Mesendoderm (in vitro differentiated cells): ENCODE results near the gene JPT1.
A peak's percentile ranks its signal among the peaks of the same experiment; 100 is the strongest.
"Not testable (repeated sequence)": the region's sequence is repeated elsewhere in the genome, so short reads cannot be mapped to it uniquely, and the experiment has no call there.

ENCODE experiments used
- DNase-seq: peaks from one replicate; pipeline ENCODE4 v3.0.0; 2013
- H2AK5ac ChIP-seq: 2 replicates; pipeline ENCODE4 v1.6.1; 2013; ENCODE audit warnings: low read length, inconsistent platforms
- H2BK120ac ChIP-seq: 2 replicates; pipeline ENCODE4 v1.6.1; 2013; ENCODE audit warnings: low read depth, mild to moderate bottlenecking, low read length, moderate library complexity, mixed read lengths
- H2BK15ac ChIP-seq: replicated peaks from 2 replicates; pipeline ENCODE4 v1.6.1; 2013; ENCODE audit warnings: low read depth, mild to moderate bottlenecking, moderate library complexity
- H2BK5ac ChIP-seq: 2 replicates; pipeline ENCODE4 v1.6.1; 2013; ENCODE audit warnings: low read length, inconsistent platforms
- H3K18ac ChIP-seq: 2 replicates; pipeline ENCODE4 v1.6.1; 2013; ENCODE audit warnings: mild to moderate bottlenecking, low read length, mixed read lengths
- H3K23ac ChIP-seq: one replicate; pipeline ENCODE4 v1.6.1; 2013; ENCODE audit warnings: low read length
- H3K27ac ChIP-seq: 2 replicates; pipeline ENCODE4 v1.5.1; 2013; ENCODE audit warnings: low read depth, mild to moderate bottlenecking, inconsistent platforms, low read length, moderate library complexity
- H3K27me3 ChIP-seq: 2 replicates; pipeline ENCODE4 v1.6.1; 2013; ENCODE audit warnings: low read length, control low read depth, mild to moderate bottlenecking, inconsistent platforms; ENCODE audit not compliant: insufficient read depth, poor library complexity
- H3K36me3 ChIP-seq: 2 replicates; pipeline ENCODE4 v1.6.1; 2013; ENCODE audit warnings: low read length, inconsistent platforms; ENCODE audit not compliant: control insufficient read depth, insufficient read depth
- H3K4ac ChIP-seq: one replicate; pipeline ENCODE4 v1.6.1; 2013; ENCODE audit warnings: low read depth, mild to moderate bottlenecking, low read length, moderate library complexity
- H3K4me1 ChIP-seq: 2 replicates; pipeline ENCODE4 v1.6.1; 2013; ENCODE audit warnings: low read depth, low read length, inconsistent platforms; ENCODE audit not compliant: control insufficient read depth
- H3K4me2 ChIP-seq: 2 replicates; pipeline ENCODE4 v1.6.1; 2013; ENCODE audit warnings: low read length
- H3K4me3 ChIP-seq: 2 replicates; pipeline ENCODE4 v1.5.1; 2013; ENCODE audit warnings: mild to moderate bottlenecking, low read length
- H3K56ac ChIP-seq: one replicate; pipeline ENCODE4 v1.6.1; 2013; ENCODE audit warnings: low read length
- H3K79me1 ChIP-seq: 2 replicates; pipeline ENCODE4 v1.6.1; 2013; ENCODE audit warnings: low read length, inconsistent platforms
- H3K79me2 ChIP-seq: 2 replicates; pipeline ENCODE4 v1.6.1; 2013; ENCODE audit warnings: mild to moderate bottlenecking, low read length; ENCODE audit not compliant: control insufficient read depth, insufficient read depth
- H3K9ac ChIP-seq: 2 replicates; pipeline ENCODE4 v1.6.1; 2013; ENCODE audit warnings: low read length, inconsistent platforms
- H4K5ac ChIP-seq: one replicate; pipeline ENCODE4 v1.6.1; 2013; ENCODE audit warnings: low read length
- H4K8ac ChIP-seq: one replicate; pipeline ENCODE4 v1.6.1; 2013; ENCODE audit warnings: low read depth, mild to moderate bottlenecking, control low read depth, low read length, moderate library complexity
- WGBS: extraction: QIAGEN DNeasy Blood & Tissue Kit; methylation state at CpG from one replicate; pipeline ENCODE4 v1.1.7; 2013; ENCODE audit warnings: low lambda C conversion rate, missing lambda C conversion rate; ENCODE audit not compliant: insufficient coverage; ENCODE audit errors: extremely low coverage; 5-methylcytosine and 5-hydroxymethylcytosine counted together

Gene JPT1

DNA sequence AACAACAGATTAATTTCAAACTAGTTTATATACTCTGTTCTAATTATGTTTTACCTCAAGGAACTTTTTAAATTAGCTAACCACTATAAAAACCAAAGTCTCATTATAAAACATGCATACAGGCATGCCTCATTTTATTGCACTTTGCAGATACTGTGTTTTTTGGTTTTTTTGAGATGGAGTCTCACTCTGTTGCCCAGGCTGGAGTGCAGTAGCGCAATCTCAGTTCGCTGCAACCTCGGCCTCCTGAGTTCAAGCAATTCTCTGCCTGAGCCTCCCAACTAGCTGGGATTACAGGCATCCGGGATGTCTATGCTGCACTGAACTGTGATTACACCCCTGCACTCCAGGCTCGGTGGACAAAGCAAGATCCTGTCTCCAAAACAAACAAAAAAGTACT is 8.8 kb upstream of the JPT1 start:
- Histone ChIP-seq H4K5ac (no peak overlapping the region), H3K4me1 (no peaks in the 10 kb centered on the region), H3K27ac (no peak overlapping the region), H3K56ac (no peak overlapping the region), H2BK120ac (no peak overlapping the region), H2BK15ac (no peak overlapping the region), H3K79me2 (no peaks in the 10 kb centered on the region), H4K8ac (no peak overlapping the region), H3K9ac (no peak overlapping the region), H3K23ac (no peak overlapping the region), H2BK5ac (no peak overlapping the region), H3K4me3 (no peak overlapping the region), H3K4ac (no peak overlapping the region), H3K36me3 (peaks cover 2% of the 10 kb centered on the region), H2AK5ac (no peak overlapping the region), H3K79me1 (no peaks in the 10 kb centered on the region), H3K27me3 (no peaks in the 10 kb centered on the region), H3K4me2 (no peak overlapping the region), H3K18ac (no peak overlapping the region)
- DNase-seq, result no peak
- WGBS, result no CpG with 5 or more reads among the region's 5 CpGs

DNA sequence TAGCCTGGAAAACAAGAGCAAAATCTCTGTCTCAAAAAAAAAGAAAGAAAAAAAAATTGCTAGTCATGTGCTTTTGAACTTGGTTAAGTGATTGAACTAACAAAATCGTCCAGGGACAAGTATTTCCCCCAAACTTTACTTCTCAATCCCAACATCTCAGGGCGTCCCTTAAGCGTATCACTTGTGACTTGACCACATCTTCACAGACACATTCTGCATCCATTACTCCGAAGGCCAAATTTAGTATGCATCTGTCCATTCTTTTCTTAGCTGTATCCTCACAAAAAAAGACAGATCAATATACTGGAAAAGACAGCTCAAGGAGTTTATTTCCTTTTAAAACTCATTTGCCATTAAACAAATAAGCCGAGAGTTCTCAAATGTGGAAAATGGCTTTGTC is 5.9 kb upstream of the JPT1 start:
- Histone ChIP-seq H4K8ac (no peak overlapping the region), H2AK5ac (no peak overlapping the region), H3K23ac (no peak overlapping the region), H3K79me1 (no peaks in the 10 kb centered on the region), H3K4me1 (peaks cover under 1% of the 10 kb centered on the region), H3K9ac (no peak overlapping the region), H2BK120ac (no peak overlapping the region), H3K27me3 (no peaks in the 10 kb centered on the region), H3K4ac (no peak overlapping the region), H4K5ac (no peak overlapping the region), H3K18ac (no peak overlapping the region), H3K79me2 (no peaks in the 10 kb centered on the region), H2BK15ac (no peak overlapping the region), H3K56ac (no peak overlapping the region), H3K4me3 (no peak overlapping the region), H3K4me2 (no peak overlapping the region), H3K27ac (no peak overlapping the region), H2BK5ac (no peak overlapping the region), H3K36me3 (no peaks in the 10 kb centered on the region)
- WGBS, result no CpG with 5 or more reads among the region's 5 CpGs
- DNase-seq, result no peak

DNA sequence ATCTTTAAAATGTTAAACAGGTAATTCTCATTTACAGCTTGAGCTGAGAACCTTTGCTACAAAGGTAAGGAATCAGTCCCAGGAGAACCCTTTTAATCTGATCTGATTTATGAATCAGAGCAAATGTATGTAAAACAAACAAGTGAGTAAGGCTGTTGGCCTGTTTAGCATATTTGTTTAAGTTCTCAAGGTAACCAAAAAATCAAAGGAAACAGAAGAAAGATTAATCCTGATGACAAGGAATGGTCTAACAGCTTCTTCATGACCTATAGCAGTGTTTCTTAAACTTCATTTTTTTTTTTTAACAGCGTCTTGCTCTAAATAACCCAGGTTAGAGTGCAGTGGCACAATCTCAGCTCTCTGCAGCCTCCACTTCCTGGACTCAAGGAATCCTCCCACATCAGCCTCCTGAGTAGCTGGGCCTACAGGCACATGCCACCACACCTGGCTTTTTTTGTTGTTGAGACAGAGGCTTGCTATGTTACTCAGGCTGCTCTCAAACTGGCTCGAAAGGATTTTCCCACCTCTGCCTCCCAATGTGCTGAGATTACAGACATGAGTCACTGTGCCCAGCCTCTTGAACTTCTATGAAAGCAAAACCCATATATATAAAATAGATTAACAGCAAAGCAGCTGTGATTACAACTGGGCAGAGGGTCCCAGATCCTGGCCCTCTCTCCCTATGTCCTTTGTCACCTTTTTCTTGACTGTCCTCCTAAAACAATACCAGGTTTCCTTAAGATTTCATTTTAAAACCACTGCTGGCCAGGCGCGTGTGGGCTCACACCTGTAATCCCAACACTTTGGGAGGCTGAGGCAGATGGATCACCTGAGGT is 5.1 kb upstream of the JPT1 start:
- Histone ChIP-seq H3K9ac (no peak overlapping the region), H3K18ac (no peak overlapping the region), H3K27ac (no peak overlapping the region), H3K79me1 (no peaks in the 10 kb centered on the region), H3K79me2 (no peaks in the 10 kb centered on the region), H3K4me2 (no peak overlapping the region), H3K23ac (no peak overlapping the region), H4K5ac (no peak overlapping the region), H2BK15ac (no peak overlapping the region), H3K4me3 (no peak overlapping the region), H3K36me3 (no peaks in the 10 kb centered on the region), H2BK5ac (no peak overlapping the region), H3K27me3 (no peaks in the 10 kb centered on the region), H3K4me1 (peaks cover 2% of the 10 kb centered on the region), H4K8ac (no peak overlapping the region), H3K56ac (no peak overlapping the region), H2BK120ac (no peak overlapping the region), H2AK5ac (no peak overlapping the region), H3K4ac (no peak overlapping the region)
- peak; percentile 68 for DNase-seq
- WGBS, result no CpG with 5 or more reads among the region's 4 CpGs

DNA sequence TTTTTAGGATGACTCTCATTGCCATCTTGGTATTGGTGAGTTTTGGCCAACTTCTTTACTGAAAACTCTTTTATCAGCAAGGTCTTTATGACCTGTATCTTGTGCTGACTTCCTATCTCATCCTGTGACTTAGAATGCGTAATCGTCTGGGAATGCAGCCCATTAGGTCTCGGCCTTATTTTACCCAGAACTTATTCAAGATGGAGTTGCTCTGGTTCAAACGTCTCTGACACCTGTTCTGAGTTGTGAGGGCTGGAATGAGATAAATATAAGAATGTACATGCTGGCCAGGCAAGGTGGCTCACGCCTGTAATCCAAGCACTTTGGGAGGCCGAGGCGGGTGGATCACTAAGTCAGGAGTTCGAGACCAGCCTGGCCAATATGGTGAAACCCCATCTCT is 4.2 kb upstream of the JPT1 start:
- not testable (repeated sequence) for H3K4me1 ChIP-seq, H3K27ac ChIP-seq, H3K23ac ChIP-seq, H2BK5ac ChIP-seq, H3K4ac ChIP-seq, H3K4me3 ChIP-seq, H3K79me1 ChIP-seq, H3K27me3 ChIP-seq, H3K36me3 ChIP-seq, H3K4me2 ChIP-seq, H2AK5ac ChIP-seq, H4K8ac ChIP-seq, H2BK120ac ChIP-seq, H2BK15ac ChIP-seq, H3K9ac ChIP-seq, H3K18ac ChIP-seq, H4K5ac ChIP-seq, H3K56ac ChIP-seq, H3K79me2 ChIP-seq
- WGBS, result no CpG with 5 or more reads among the region's 8 CpGs
- peak; percentile 56 for DNase-seq

DNA sequence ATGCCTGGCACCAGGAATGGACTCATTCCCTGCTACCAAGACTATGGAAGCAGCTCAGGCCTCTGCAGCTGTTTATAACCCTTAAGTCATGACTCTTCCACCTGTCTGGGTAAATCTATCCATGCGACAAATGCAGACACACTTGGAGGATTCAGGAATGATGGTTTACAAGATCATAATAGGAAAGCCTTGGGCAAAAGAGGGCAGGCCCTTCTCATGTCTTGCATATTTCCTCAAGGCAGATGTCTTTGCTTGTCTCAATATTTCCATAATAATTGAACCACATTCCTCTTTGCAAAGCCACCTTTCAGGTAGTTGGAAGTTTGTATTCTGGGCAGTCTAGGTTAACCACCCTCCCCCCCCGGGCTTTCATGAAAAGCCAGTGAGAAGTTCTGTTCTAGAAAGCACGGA is 884 bp upstream of the JPT1 start:
- H3K27me3 ChIP-seq, result no peaks in the 10 kb centered on the region
- H2BK120ac ChIP-seq, result peak overlapping the region; percentile 62
- no peak overlapping the region for H3K18ac ChIP-seq
- peak overlapping the region; percentile 1 for H3K56ac ChIP-seq
- DNase-seq, result peak; percentile 28
- peak overlapping the region; percentile 65 for H4K8ac ChIP-seq
- H3K36me3 ChIP-seq, result no peaks in the 10 kb centered on the region
- H3K4ac ChIP-seq, result no peak overlapping the region
- no peak overlapping the region for H4K5ac ChIP-seq
- peaks cover 39% of the 10 kb centered on the region for H3K79me2 ChIP-seq
- H2BK15ac ChIP-seq, result no peak overlapping the region
- H2AK5ac ChIP-seq, result no peak overlapping the region
- peak overlapping the region; percentile 39 for H3K9ac ChIP-seq
- H3K23ac ChIP-seq, result no peak overlapping the region
- no peak overlapping the region for H3K4me2 ChIP-seq
- no peak overlapping the region for H3K4me3 ChIP-seq
- H3K79me1 ChIP-seq, result no peaks in the 10 kb centered on the region
- H2BK5ac ChIP-seq, result no peak overlapping the region
- WGBS, result no CpG with 5 or more reads among the region's 3 CpGs
- peak overlapping the region; percentile 46 for H3K27ac ChIP-seq
- H3K4me1 ChIP-seq, result peaks cover 2% of the 10 kb centered on the region

DNA sequence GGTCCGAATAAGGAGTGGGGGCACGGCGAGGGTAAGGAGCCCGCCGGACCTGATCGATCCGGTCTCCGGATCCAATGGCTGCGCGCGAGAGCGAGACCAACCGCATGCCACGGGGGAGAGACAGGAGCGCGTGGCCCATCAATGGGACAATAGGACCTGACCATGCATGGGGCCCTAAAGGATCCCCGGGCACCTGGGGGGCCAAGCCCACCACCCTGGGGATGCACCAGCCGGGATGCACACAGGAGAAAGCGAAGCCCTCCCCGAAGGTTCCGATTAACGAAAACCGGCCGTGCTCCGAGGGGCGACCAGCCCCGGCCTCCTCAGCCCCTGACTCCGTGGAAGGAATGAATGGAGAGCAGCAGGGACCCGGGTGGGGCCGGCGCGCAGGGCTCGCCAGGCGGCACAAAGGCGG is 525 bp downstream of the JPT1 start:
- Histone ChIP-seq H3K36me3 (no peaks in the 10 kb centered on the region), H3K23ac (peak overlapping the region; percentile 83), H3K4me2 (peak overlapping the region; percentile 39), H2BK15ac (no peak overlapping the region), H3K18ac (peak overlapping the region; percentile 11), H4K5ac (no peak overlapping the region), H2BK120ac (no peak overlapping the region), H3K9ac (peak overlapping the region; percentile 92), H3K79me2 (peaks cover 51% of the 10 kb centered on the region), H3K56ac (peak overlapping the region; percentile 100), H3K79me1 (no peaks in the 10 kb centered on the region), H4K8ac (no peak overlapping the region), H3K4ac (peak overlapping the region; percentile 88), H3K27ac (peak overlapping the region; percentile 39), H3K4me3 (peak overlapping the region; percentile 97), H2AK5ac (peak overlapping the region; percentile 37), H3K4me1 (peaks cover 2% of the 10 kb centered on the region), H3K27me3 (no peaks in the 10 kb centered on the region), H2BK5ac (no peak overlapping the region)
- DNase-seq, result no peak
- no CpG with 5 or more reads among the region's 35 CpGs for WGBS
